B cell (primary cell): ENCODE measurements around the gene TSSC4. TPM values are rescaled to one million over a fixed set of nuclear protein-coding genes. Genes with fewer than 3 reads are reported as not detected.

ENCODE experiments used
- ATAC-seq: fragments of 200-7000 bp; cut with Tn5 transposase; one replicate; pipeline ENCODE4 v1.10.0; 2021; ENCODE audit warnings: low read depth, mild to moderate bottlenecking, moderate number of reproducible peaks, moderate library complexity
- CTCF ChIA-PET: fragments of 350-600 bp; sonication (Branson Sonifier 250); formaldehyde crosslinking; loops from one replicate; lab custom pipeline; 2021; ENCODE audit warnings: antibody characterized with exemption, inconsistent platforms; lab: Charles Lee
- POLR2A ChIA-PET: fragments of 350-600 bp; sonication (Branson Sonifier 250); formaldehyde crosslinking; loops from one replicate; lab custom pipeline; 2021; ENCODE audit warnings: antibody characterized with exemption; lab: Charles Lee
- DNase-seq: peaks from one replicate; pipeline ENCODE4 v3.0.0; 2013
- H2AFZ ChIP-seq: 2 replicates; pipeline ENCODE4 v1.6.1; 2012; ENCODE audit warnings: mild to moderate bottlenecking, low read depth, low read length; ENCODE audit not compliant: insufficient read depth, poor library complexity, severe bottlenecking
- H3K27ac ChIP-seq, 2 donors: 1 replicate in 1 of 2; 2 replicates in 1 of 2; pipeline ENCODE4 v1.5.1; 2012 to 2013; ENCODE audit warnings: low read length in 2 of 2, mild to moderate bottlenecking in 2 of 2, moderate library complexity in 1 of 2
- H3K27me3 ChIP-seq, 4 experiments: fragments of 200-600 bp in 1 of 4; sonication (generic) in 1 of 4; replicated peaks in 1 of 4; 1 replicate in 2 of 4; 2 replicates in 2 of 4; pipeline versions ENCODE4 v1.6.1 to v1.7.0; 2013 to 2016; ENCODE audit warnings: low read length in 3 of 4, mild to moderate bottlenecking in 2 of 4, mixed read lengths in 1 of 4, moderate library complexity in 1 of 4; ENCODE audit not compliant: insufficient read depth in 4 of 4, control insufficient read depth in 3 of 4; ENCODE audit errors: control extremely low read depth in 1 of 4
- H3K36me3 ChIP-seq, 2 experiments: replicated peaks in 1 of 2; 1 replicate in 1 of 2; 2 replicates in 1 of 2; pipeline versions ENCODE4 v1.6.1 to v1.7.1; 2013; ENCODE audit warnings: low read length in 1 of 2; ENCODE audit not compliant: insufficient read depth in 2 of 2, control insufficient read depth in 1 of 2; ENCODE audit errors: control extremely low read depth in 1 of 2, extremely low read depth in 1 of 2
- H3K4me1 ChIP-seq, 2 donors: fragments of 200-600 bp in 1 of 2; sonication (generic) in 1 of 2; 1 replicate in 1 of 2; 2 replicates in 1 of 2; pipeline versions ENCODE4 v1.5.1 to v1.6.1; 2013 to 2017; ENCODE audit warnings: low read length in 2 of 2; ENCODE audit not compliant: control insufficient read depth in 2 of 2, insufficient read depth in 2 of 2
- H3K4me2 ChIP-seq: replicated peaks from 2 replicates; pipeline ENCODE3; 2012; ENCODE audit warnings: mild to moderate bottlenecking, low read depth, low read length; ENCODE audit not compliant: poor library complexity, severe bottlenecking
- H3K4me3 ChIP-seq, 5 experiments: fragments of 200-600 bp in 1 of 5; sonication (generic) in 1 of 5; 1 replicate in 3 of 5; 2 replicates in 2 of 5; pipeline versions ENCODE4 v1.5.1 to v1.7.0; 2011 to 2016; ENCODE audit warnings: low read length in 4 of 5, mild to moderate bottlenecking in 4 of 5, low read depth in 2 of 5, control low read depth in 1 of 5, moderate library complexity in 1 of 5; ENCODE audit not compliant: insufficient read depth in 1 of 5; ENCODE audit errors: control extremely low read depth in 1 of 5, extremely low read depth in 1 of 5
- H3K79me2 ChIP-seq: fragments of 200-600 bp; sonication (generic); one replicate; pipeline ENCODE4 v1.6.0; 2016; ENCODE audit warnings: low read length; ENCODE audit not compliant: control insufficient read depth, insufficient read depth
- H3K9ac ChIP-seq: fragments of 200-600 bp; sonication (generic); 2 replicates; pipeline ENCODE4 v1.6.1; 2017; ENCODE audit warnings: mild to moderate bottlenecking, low read length, moderate library complexity
- H3K9me3 ChIP-seq, 3 donors: one replicate each; pipeline versions ENCODE4 v1.6.1 to v1.7.1; 2013; ENCODE audit warnings: low read length in 2 of 3; ENCODE audit not compliant: control insufficient read depth in 2 of 3, insufficient read depth in 1 of 3; ENCODE audit errors: control extremely low read depth in 1 of 3
- H4K20me1 ChIP-seq: 2 replicates; pipeline ENCODE4 v1.6.0; 2012; ENCODE audit warnings: mild to moderate bottlenecking, low read length; ENCODE audit not compliant: insufficient read depth, control insufficient read depth, poor library complexity, severe bottlenecking
- H3K27ac Mint-ChIP-seq: one replicate; pipeline ENCODE4 v1.8.0; 2021; ENCODE audit warnings: mixed read lengths
- H3K27me3 Mint-ChIP-seq: one replicate; pipeline ENCODE4 v1.8.0; 2021; ENCODE audit warnings: mixed read lengths
- H3K4me1 Mint-ChIP-seq: one replicate; pipeline ENCODE4 v1.8.0; 2021; ENCODE audit warnings: mixed read lengths
- H3K4me3 Mint-ChIP-seq: one replicate; pipeline ENCODE4 v1.8.0; 2021; ENCODE audit warnings: mixed read lengths
- H3K9me3 Mint-ChIP-seq: one replicate; pipeline ENCODE4 v1.8.0; 2022; ENCODE audit warnings: mixed read lengths; ENCODE audit not compliant: insufficient read depth
- CTCF ChIP-seq: fragments of 200-600 bp; IDR thresholded peaks from one replicate; pipeline ENCODE4 v1.8.0; 2022; ENCODE audit warnings: antibody characterized with exemption, mild to moderate bottlenecking
- EZH2 ChIP-seq: IDR thresholded peaks from 2 replicates; pipeline ENCODE4 v1.6.1; 2012; ENCODE audit warnings: borderline replicate concordance, low read depth, mild to moderate bottlenecking, moderate library complexity, low read length; ENCODE audit not compliant: insufficient read depth, poor library complexity, severe bottlenecking
- WGBS: methylation state at CpG from one replicate; pipeline ENCODE4 v1.1.5; 2013; ENCODE audit warnings: missing lambda C conversion rate; ENCODE audit not compliant: insufficient coverage; 5-methylcytosine and 5-hydroxymethylcytosine counted together
- intact Hi-C: fragments of 100-400 bp; cut with micrococcal nuclease; formaldehyde crosslinking; loops from one replicate; pipeline ENCODE4 v1.10.0; 2022
- polyA plus RNA-seq: library from polyadenylated mRNA; depleted of rRNA; stranded (reverse); fragments of >200 nt; gene quantifications from 2 replicates; pipeline ENCODE4 v1.2.3, GENCODE V29; 2012
- total RNA-seq, 2 donors: library from RNA; stranded (reverse); fragments of 120-200 nt in 1 of 2; gene quantifications; 1 replicate in 1 of 2; 2 replicates in 1 of 2; pipeline versions ENCODE4 v1.2.3 to v1.2.4, GENCODE V29; 2013 to 2022

Gene TSSC4
- total and polyA plus RNA-seq, 2 donors (not counting 1 experiment from before 2014, with no cell fraction given), result 49.4 to 57.5 TPM

- peaks cover 82% of the 10 kb centered on the region for H4K20me1 ChIP-seq
- no peaks in the 10 kb centered on the region for H3K9me3 Mint-ChIP-seq
- H3K27ac Mint-ChIP-seq, result peak overlapping the region; percentile 84
- intact Hi-C loops, result no loop called here
- ChIA-PET POLR2A (interaction anchor here (1.3 kb wide), 1 partner anchor 16 kb away, joined by 4 read pairs; the partner anchor contains the start of gene CD81), CTCF (interaction anchor here (1.9 kb wide), 1 partner anchor 89 kb away, joined by 4 read pairs; no protein-coding TSS in a partner anchor)
- no peaks in the 10 kb centered on the region for H3K27me3 ChIP-seq
- DNase-seq (peak; percentile 75), ATAC-seq (peak; percentile 53)
- H3K4me2 ChIP-seq, result peak overlapping the region; percentile 72
- peaks cover 67% of the 10 kb centered on the region for H3K4me1 Mint-ChIP-seq
- no peaks in the 10 kb centered on the region for H3K27me3 Mint-ChIP-seq
- H3K27ac ChIP-seq, result peak overlapping the region; percentile 66 to 72
- H3K36me3 ChIP-seq, result peaks cover 0 to 55% of the 10 kb centered on the region in 2 experiments
- peak overlapping the region; percentile 35 for H3K9ac ChIP-seq
- 38% methylated on average over 21 of the region's 27 CpGs for WGBS
- H2AFZ ChIP-seq, result no peak overlapping the region
- H3K4me3 Mint-ChIP-seq, result peak overlapping the region; percentile 60
- H3K79me2 ChIP-seq, result peaks cover 85% of the 10 kb centered on the region
- TF ChIP-seq EZH2, result no peak
- no peak for TF ChIP-seq CTCF
- H3K9me3 ChIP-seq, result peaks cover 0 to 3% (median 0%) of the 10 kb centered on the region in 3 donors
- H3K4me1 ChIP-seq, result peaks cover 76 to 80% of the 10 kb centered on the region in 2 donors
- peak overlapping the region in 2 of 5 experiments; percentile 40 for H3K4me3 ChIP-seq
Observed at GRCh38 chr11:2393111-2393868, 7.3 kb upstream of the TSSC4 start.
